Lower lobe of right lung (tissue), 2 donors: ENCODE results near the gene COL5A1. TPM values are rescaled to one million over a fixed set of nuclear protein-coding genes. Genes with fewer than 3 reads are reported as not detected.

Experiments
- ATAC-seq, 2 donors: fragments of 200-7000 bp; cut with Tn5 transposase; one replicate each; pipeline ENCODE4 v1.9.1; 2020 to 2022; ENCODE audit warnings: mild to moderate bottlenecking in 2 of 2, moderate library complexity in 2 of 2
- DNase-seq: peaks from one replicate; pipeline ENCODE4 v3.0.0-alpha.2; 2020
- H3K27ac ChIP-seq: fragments of 200-600 bp; one replicate; pipeline ENCODE4 v1.8.0; 2022
- H3K27me3 ChIP-seq: fragments of 200-600 bp; one replicate; pipeline ENCODE4 v1.8.0; 2022; ENCODE audit warnings: low read depth
- H3K36me3 ChIP-seq: fragments of 200-600 bp; one replicate; pipeline ENCODE4 v1.8.0; 2022; ENCODE audit warnings: mild to moderate bottlenecking
- H3K4me1 ChIP-seq: fragments of 200-600 bp; one replicate; pipeline ENCODE4 v1.8.0; 2022
- H3K4me3 ChIP-seq: fragments of 200-600 bp; one replicate; pipeline ENCODE4 v1.8.0; 2022; ENCODE audit warnings: mild to moderate bottlenecking
- H3K9me3 ChIP-seq: fragments of 200-600 bp; one replicate; pipeline ENCODE4 v1.8.0; 2022
- intact Hi-C: fragments of 100-400 bp; cut with DNase I; formaldehyde crosslinking; loops from one replicate; pipeline ENCODE4 v1.11.0; 2022
- total RNA-seq: library from RNA; stranded (reverse); fragmentation: NEBNext Ultra II Directional; extraction: Animal tissue kit (Norgen Biotek cat#: 25700); gene quantifications from one replicate; pipeline ENCODE4 v1.2.1, GENCODE V29; 2021
- TF ChIP-seq, protein P1 (sequence below): fragments of 200-600 bp; IDR thresholded peaks from one replicate; pipeline ENCODE4 v1.8.0; 2022; ENCODE audit warnings: antibody characterized with exemption, mild to moderate bottlenecking
- donor health status: DM: no; HTN: yes; CAD: no; lungs with severe emphysema.

COL5A1 gene
- total RNA-seq, 1 donor from 2014 or later: 29.0 TPM

DNA sequence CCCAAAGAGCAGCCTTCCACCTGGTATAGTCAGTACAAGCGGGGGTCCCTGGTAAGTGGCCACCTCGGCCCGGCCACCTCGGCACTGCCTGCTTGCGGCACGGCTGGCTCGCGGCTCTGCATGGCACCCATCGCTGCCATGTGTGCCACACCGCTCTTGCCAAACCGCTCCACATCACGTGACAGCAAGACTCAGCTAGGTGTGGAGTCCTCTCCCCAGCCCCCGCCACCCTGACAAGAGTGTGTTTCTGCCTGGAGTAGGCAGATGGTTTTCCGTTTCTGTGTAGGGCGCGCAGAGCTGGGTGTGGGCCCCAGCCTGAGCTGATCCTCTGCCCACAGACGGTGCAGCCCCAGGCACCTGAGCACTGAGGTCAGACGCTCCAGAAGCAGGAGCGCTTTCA is 188.5 kb downstream of the COL5A1 start:
- Histone ChIP-seq H3K36me3 (peaks cover 14% of the 10 kb centered on the region), H3K9me3 (no peaks in the 10 kb centered on the region), H3K4me1 (no peaks in the 10 kb centered on the region), H3K4me3 (no peak overlapping the region), H3K27me3 (no peaks in the 10 kb centered on the region), H3K27ac (no peak overlapping the region)
- no peak for DNase-seq
- intact Hi-C loops: no loop called here
- no peak for ATAC-seq
- TF ChIP-seq, protein P1, sequence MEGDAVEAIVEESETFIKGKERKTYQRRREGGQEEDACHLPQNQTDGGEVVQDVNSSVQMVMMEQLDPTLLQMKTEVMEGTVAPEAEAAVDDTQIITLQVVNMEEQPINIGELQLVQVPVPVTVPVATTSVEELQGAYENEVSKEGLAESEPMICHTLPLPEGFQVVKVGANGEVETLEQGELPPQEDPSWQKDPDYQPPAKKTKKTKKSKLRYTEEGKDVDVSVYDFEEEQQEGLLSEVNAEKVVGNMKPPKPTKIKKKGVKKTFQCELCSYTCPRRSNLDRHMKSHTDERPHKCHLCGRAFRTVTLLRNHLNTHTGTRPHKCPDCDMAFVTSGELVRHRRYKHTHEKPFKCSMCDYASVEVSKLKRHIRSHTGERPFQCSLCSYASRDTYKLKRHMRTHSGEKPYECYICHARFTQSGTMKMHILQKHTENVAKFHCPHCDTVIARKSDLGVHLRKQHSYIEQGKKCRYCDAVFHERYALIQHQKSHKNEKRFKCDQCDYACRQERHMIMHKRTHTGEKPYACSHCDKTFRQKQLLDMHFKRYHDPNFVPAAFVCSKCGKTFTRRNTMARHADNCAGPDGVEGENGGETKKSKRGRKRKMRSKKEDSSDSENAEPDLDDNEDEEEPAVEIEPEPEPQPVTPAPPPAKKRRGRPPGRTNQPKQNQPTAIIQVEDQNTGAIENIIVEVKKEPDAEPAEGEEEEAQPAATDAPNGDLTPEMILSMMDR: no peak

DNA sequence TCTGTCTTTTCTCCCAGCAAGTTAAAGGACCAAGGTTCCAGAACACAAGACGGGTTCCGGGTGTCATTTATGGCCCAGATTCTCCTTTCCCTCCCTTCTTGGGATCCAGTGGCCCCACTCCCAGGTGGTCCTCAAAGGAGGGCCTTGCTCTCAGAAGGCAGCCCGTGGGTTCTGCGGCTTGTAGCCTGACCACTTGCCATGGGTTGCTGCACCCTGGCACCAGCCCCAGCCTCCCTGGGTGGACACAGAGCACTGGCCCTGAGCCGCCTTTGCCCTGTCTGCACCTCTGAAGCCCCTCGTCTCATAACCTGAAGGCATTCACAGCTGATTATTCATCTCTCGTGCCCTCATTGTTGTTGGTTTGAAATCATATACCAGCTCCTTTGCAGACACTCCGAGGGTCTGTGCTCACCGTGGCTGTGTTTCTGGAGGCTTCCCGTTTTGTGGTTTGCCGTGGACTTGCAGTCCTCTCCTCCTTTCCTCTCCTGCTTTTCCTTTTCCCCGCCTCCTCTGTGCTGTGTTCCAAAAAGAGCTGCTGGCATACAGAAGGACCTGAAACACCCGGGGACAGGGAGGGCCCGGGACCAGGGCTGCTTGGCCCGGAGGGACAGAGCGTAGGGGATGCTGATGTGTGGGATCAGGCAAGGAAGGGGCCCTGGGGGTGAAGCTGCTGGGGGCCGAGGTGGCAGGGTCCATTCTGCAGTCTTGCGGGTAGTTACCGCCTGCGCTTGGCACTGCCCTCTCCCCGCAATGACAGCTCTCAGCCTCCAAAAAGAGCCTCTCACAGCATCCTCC is 189.5 kb downstream of the COL5A1 start:
- Histone ChIP-seq H3K4me3 (no peak overlapping the region), H3K36me3 (peaks cover 9% of the 10 kb centered on the region), H3K27me3 (no peaks in the 10 kb centered on the region), H3K27ac (no peak overlapping the region), H3K4me1 (no peaks in the 10 kb centered on the region), H3K9me3 (no peaks in the 10 kb centered on the region)
- DNase-seq (no peak), ATAC-seq (no peak)
- TF ChIP-seq, protein P1: no peak
- intact Hi-C loops: no loop called here

DNA sequence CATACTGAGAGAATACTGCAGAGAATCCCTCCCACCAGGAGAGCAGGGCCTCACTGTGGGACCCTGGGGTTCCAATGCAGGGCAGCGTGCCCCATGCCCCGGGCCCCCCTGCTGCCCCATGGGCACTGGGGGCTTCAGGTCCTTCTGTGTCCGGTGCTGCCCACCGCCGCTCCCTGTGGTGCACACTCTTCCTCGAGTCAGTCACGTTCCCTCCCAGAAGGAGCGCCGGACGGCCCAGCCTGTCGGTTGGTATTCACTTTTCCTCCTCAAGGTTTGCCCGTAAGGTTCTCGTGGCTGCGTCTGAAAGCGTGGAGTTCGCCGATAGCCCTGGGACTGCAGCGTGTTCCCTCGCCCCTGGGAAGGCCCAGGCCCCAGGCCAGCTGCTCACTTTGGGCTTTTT is 190.9 kb downstream of the COL5A1 start:
- Histone ChIP-seq H3K4me1 (no peaks in the 10 kb centered on the region), H3K4me3 (no peak overlapping the region), H3K36me3 (peaks cover 12% of the 10 kb centered on the region), H3K27me3 (no peaks in the 10 kb centered on the region), H3K27ac (no peak overlapping the region), H3K9me3 (no peaks in the 10 kb centered on the region)
- intact Hi-C loops: no loop called here
- no peak for DNase-seq
- ATAC-seq: no peak
- TF ChIP-seq, protein P1: no peak

DNA sequence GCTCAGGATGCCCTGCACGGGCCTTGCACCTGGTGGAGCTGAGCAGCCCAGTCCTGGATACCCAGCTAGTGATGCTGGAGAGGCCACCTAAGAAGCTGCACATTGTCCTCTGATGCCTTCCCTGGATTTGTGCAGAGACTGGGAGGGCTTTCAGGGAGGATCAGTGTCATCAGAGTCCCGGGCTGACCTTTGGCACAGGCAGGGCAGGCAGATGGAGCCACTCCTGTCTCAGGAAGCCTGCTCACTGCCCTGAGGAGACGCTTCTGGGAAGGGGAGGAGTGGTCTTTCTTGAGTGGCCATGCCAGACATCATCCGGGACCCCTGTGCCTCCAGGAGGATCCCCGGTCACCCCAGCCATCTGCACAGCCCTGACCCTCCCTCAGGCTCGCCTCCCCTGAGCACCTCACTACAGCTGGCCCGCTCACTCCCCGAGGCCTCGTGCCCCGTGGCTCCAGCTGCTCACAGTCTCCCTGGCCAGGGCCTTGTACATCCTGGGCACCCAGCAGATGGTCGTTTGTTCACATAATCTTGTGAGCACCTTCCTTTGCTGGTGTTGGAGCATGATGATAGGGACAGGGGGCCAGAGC is 191.8 kb downstream of the COL5A1 start:
- DNase-seq: no peak
- peaks cover 14% of the 10 kb centered on the region for H3K36me3 ChIP-seq
- no peak overlapping the region for H3K4me3 ChIP-seq
- intact Hi-C loops: no loop called here
- ATAC-seq: no peak
- H3K9me3 ChIP-seq: no peaks in the 10 kb centered on the region
- H3K4me1 ChIP-seq: no peaks in the 10 kb centered on the region
- H3K27ac ChIP-seq: no peak overlapping the region
- TF ChIP-seq, protein P1: no peak
- H3K27me3 ChIP-seq: no peaks in the 10 kb centered on the region

DNA sequence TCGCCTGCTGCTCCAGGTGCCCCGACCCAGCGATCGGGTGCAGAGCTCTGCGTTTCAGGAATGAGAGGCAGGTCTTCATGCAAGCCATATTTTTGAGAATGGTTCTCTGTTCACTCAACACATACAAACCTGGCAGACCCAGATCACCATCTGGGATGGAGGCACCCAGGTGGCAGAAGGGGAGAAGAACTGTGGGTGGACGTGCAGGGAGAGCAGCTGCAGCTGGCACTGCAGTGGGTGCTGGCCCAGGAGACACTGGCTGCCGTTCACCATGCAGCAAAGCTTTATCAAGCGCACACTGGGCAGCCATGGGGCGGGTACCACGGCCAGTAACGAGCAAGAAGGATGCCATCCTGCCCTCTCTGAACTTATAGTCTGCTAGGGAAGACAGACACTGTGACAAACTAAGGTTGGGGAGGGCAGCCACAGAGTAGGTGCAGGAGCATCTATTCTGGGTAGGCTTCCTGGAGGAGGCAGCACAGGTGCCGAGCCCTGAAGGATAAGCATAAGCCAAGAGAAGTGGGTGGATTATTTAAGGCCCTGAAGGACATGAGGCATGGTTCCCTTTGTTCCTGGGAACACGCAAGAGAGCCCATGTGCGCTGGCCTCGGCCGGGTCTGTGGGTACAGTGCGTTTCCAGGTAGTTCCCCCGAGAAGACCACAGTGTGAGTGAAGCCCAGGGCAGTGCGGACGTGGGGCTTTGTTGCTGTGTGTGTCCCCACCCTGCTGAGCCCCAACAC is 192.8 kb downstream of the COL5A1 start:
- H3K27me3 ChIP-seq: no peaks in the 10 kb centered on the region
- no peak overlapping the region for H3K27ac ChIP-seq
- ATAC-seq (no peak), DNase-seq (no peak)
- TF ChIP-seq, protein P1: no peak
- H3K9me3 ChIP-seq: no peaks in the 10 kb centered on the region
- H3K4me3 ChIP-seq: no peak overlapping the region
- intact Hi-C loops: no loop called here
- H3K36me3 ChIP-seq: peaks cover 16% of the 10 kb centered on the region
- no peaks in the 10 kb centered on the region for H3K4me1 ChIP-seq
